ENCODE data around the gene SLC15A3.

GRCh38 chr11:60977224-60977623 is 25.2 kb upstream of the SLC15A3 start:
- TF ChIP-seq CTCF (conservative IDR thresholded peaks at IDR 0.05 in 1 of 2, IDR thresholded peaks at IDR 0.05 in 1 of 2; ENCODE audit: low read depth in 1 of 2, low read length in 2 of 2), result no peak
- TF ChIP-seq EZH2 (IDR thresholded peaks at IDR 0.05; ENCODE audit: low read length, missing control alignments), result no peak
